HCT116 (cell line): ENCODE data around the gene IRF4. TPM values are rescaled to one million over a fixed set of nuclear protein-coding genes. Genes with fewer than 3 reads are reported as not detected.
"Not testable (repeated sequence)": the region's sequence is repeated elsewhere in the genome, so short reads cannot be mapped to it uniquely, and the experiment has no call there.

ENCODE experiments used
- ATAC-seq: fragments of 200-7000 bp; cut with Tn5 transposase; 2 replicates; pipeline ENCODE4 v1.9.1; 2020; ENCODE audit warnings: mild to moderate bottlenecking, moderate library complexity
- BruUV-seq: library from RNA; stranded (reverse); fragments of 400-500 nt; replicated peaks from 2 replicates; lab custom pipeline; 2021; lab: Mats Ljungman, UMichigan
- CTCF ChIA-PET: fragments of 300-600 bp; sonication (Branson Sonifier 250); formaldehyde crosslinking; loops from one replicate; lab custom pipeline; 2021; ENCODE audit warnings: antibody characterized with exemption; lab: Charles Lee
- POLR2A ChIA-PET: fragments of 300-600, 350-600 bp; sonication (Branson Sonifier 250); formaldehyde crosslinking; loops from one replicate; lab custom pipeline; 2021; ENCODE audit warnings: antibody characterized with exemption; lab: Charles Lee
- RAD21 ChIA-PET, 2 experiments: fragments of 300-600 bp; sonication (Branson Sonifier 250); formaldehyde crosslinking; loops; one replicate each; lab custom pipeline; 2023; ENCODE audit warnings: low total read pairs in 2 of 2; ENCODE audit not compliant: uncharacterized antibody in 2 of 2, unreplicated experiment in 2 of 2, low non-redundant PET in 1 of 2; lab: Charles Lee
- DNase-seq: peaks from one replicate; pipeline ENCODE4 v3.0.0-alpha.2; 2010; ENCODE audit warnings: low read depth, low spot score
- H2AFZ ChIP-seq: fragments of 200-600 bp; shearing (Covaris generic), sonication (generic); 2 replicates; pipeline ENCODE4 v1.6.1; 2017; ENCODE audit warnings: low read depth, mixed run types, mixed read lengths, antibody characterized with exemption, low read length; ENCODE audit not compliant: poor library complexity, severe bottlenecking
- H3K27ac ChIP-seq: 2 replicates; pipeline ENCODE4 v1.5.1; 2012; ENCODE audit warnings: low read depth, low read length
- H3K27me3 ChIP-seq: fragments of 200-600 bp; sonication (generic); 2 replicates; pipeline ENCODE4 v1.6.1; 2016; ENCODE audit warnings: mixed run types, low read length, mixed read lengths; ENCODE audit not compliant: insufficient read depth
- H3K36me3 ChIP-seq, 2 experiments: fragments of 200-500 bp in 1 of 2; fragments of 200-600 bp in 1 of 2; sonication (Bioruptor generic) in 1 of 2; sonication (generic) in 1 of 2; 2 replicates each; pipeline versions ENCODE4 v1.5.1 to v1.6.1; 2014 to 2016; ENCODE audit warnings: low read length in 2 of 2, inconsistent platforms in 1 of 2, mixed read lengths in 1 of 2, mixed run types in 1 of 2; ENCODE audit not compliant: insufficient read depth in 2 of 2, control insufficient read depth in 1 of 2
- H3K4me1 ChIP-seq, 2 experiments: fragments of 200-600 bp in 1 of 2; sonication (generic) in 1 of 2; 2 replicates each; pipeline versions ENCODE4 v1.5.1 to v1.6.1; 2012 to 2017; ENCODE audit warnings: low read length in 2 of 2, inconsistent platforms in 1 of 2, mild to moderate bottlenecking in 1 of 2, mixed read lengths in 1 of 2, mixed run types in 1 of 2, moderate library complexity in 1 of 2; ENCODE audit not compliant: insufficient read depth in 2 of 2, control insufficient read depth in 1 of 2
- H3K4me2 ChIP-seq: fragments of 200-600 bp; sonication (generic); 2 replicates; pipeline ENCODE4 v1.6.1; 2017; ENCODE audit warnings: mixed run types, low read length, mixed read lengths
- H3K4me3 ChIP-seq, 2 experiments: fragments of 200-600 bp in 1 of 2; sonication (generic) in 1 of 2; replicated peaks in 1 of 2; 2 replicates each; pipeline ENCODE4 v1.5.1; 2011 to 2016; ENCODE audit warnings: low read length in 2 of 2, control low read depth in 1 of 2, low read depth in 1 of 2, mild to moderate bottlenecking in 1 of 2, mixed read lengths in 1 of 2, mixed run types in 1 of 2
- H3K79me2 ChIP-seq: fragments of 200-600 bp; sonication (generic); 2 replicates; pipeline ENCODE4 v1.6.1; 2017; ENCODE audit warnings: mild to moderate bottlenecking, mixed run types, low read length, moderate library complexity, mixed read lengths; ENCODE audit not compliant: insufficient read depth
- H3K9ac ChIP-seq: fragments of 200-600 bp; sonication (generic); 2 replicates; pipeline ENCODE4 v1.6.1; 2016; ENCODE audit warnings: low read length, mixed read lengths
- H3K9me2 ChIP-seq: fragments of 200-600 bp; sonication (generic), shearing (Covaris generic); 2 replicates; pipeline ENCODE4 v1.6.1; 2017; ENCODE audit warnings: mixed run types, mild to moderate bottlenecking, moderate library complexity; ENCODE audit not compliant: insufficient read depth
- H3K9me3 ChIP-seq, 2 experiments: fragments of 200-500 bp in 1 of 2; fragments of 200-600 bp in 1 of 2; sonication (Bioruptor generic) in 1 of 2; sonication (generic) in 1 of 2; 2 replicates each; pipeline ENCODE4 v1.6.1; 2014 to 2017; ENCODE audit warnings: low read length in 2 of 2, mixed read lengths in 2 of 2, inconsistent platforms in 1 of 2, low read depth in 1 of 2, mild to moderate bottlenecking in 1 of 2, mixed run types in 1 of 2, moderate library complexity in 1 of 2; ENCODE audit not compliant: control insufficient read depth in 1 of 2, insufficient read depth in 1 of 2
- H4K20me1 ChIP-seq: fragments of 200-600 bp; sonication (generic), shearing (Covaris generic); 2 replicates; pipeline ENCODE4 v1.6.1; 2017; ENCODE audit warnings: mixed run types, mild to moderate bottlenecking, moderate library complexity; ENCODE audit not compliant: insufficient read depth
- intact Hi-C: fragments of 100-400 bp; cut with micrococcal nuclease; formaldehyde crosslinking; loops from 2 replicates; pipeline ENCODE4 v1.10.0; 2022
- total RNA-seq: library from RNA; stranded (reverse); gene quantifications from one replicate; pipeline ENCODE4 v1.2.1, GENCODE V29; 2021; ENCODE audit not compliant: unreplicated experiment
- TF ChIP-seq, protein P1 (sequence below): IDR thresholded peaks from 2 replicates; pipeline ENCODE4 v1.6.1; 2012; ENCODE audit warnings: low read depth

Gene IRF4
- total RNA-seq, 1 experiment from 2014 or later: 1.2 TPM

DNA sequence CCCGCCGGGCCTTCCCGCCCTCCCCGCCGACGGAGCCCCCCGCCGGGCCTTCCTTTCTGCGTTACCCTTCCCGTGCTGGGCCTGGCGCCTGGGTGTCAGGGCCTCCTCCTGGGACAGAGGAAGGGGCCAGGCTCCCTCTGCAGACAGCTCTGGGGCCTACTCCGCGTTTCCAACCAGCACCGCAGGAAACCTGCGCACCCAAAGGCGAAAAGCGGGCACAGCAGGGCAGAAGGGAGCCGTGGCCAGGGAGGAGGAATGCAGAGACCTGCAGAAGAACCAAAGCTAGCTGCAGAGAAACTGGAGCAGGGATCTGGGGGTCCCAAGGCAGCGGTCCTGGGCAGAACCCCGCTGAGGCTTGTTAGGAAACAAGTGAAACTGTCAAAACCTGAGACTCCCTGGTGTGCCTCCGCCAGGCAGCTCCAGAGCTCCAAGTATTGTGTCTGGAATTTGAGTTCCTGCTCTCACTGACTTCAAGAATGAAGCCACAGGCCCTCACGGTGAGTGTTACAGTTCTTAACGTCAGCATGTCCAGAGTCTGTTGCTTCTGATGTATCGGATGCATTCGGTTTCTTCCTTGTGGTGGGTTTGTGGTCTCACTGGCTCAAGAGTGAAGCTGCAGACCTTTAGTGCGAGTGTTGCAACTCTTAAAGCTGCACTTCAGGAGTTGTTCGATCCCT lies 33.3 kb downstream of the IRF4 start (continued):
- TF ChIP-seq, protein P1, sequence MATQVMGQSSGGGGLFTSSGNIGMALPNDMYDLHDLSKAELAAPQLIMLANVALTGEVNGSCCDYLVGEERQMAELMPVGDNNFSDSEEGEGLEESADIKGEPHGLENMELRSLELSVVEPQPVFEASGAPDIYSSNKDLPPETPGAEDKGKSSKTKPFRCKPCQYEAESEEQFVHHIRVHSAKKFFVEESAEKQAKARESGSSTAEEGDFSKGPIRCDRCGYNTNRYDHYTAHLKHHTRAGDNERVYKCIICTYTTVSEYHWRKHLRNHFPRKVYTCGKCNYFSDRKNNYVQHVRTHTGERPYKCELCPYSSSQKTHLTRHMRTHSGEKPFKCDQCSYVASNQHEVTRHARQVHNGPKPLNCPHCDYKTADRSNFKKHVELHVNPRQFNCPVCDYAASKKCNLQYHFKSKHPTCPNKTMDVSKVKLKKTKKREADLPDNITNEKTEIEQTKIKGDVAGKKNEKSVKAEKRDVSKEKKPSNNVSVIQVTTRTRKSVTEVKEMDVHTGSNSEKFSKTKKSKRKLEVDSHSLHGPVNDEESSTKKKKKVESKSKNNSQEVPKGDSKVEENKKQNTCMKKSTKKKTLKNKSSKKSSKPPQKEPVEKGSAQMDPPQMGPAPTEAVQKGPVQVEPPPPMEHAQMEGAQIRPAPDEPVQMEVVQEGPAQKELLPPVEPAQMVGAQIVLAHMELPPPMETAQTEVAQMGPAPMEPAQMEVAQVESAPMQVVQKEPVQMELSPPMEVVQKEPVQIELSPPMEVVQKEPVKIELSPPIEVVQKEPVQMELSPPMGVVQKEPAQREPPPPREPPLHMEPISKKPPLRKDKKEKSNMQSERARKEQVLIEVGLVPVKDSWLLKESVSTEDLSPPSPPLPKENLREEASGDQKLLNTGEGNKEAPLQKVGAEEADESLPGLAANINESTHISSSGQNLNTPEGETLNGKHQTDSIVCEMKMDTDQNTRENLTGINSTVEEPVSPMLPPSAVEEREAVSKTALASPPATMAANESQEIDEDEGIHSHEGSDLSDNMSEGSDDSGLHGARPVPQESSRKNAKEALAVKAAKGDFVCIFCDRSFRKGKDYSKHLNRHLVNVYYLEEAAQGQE: no peak

DNA sequence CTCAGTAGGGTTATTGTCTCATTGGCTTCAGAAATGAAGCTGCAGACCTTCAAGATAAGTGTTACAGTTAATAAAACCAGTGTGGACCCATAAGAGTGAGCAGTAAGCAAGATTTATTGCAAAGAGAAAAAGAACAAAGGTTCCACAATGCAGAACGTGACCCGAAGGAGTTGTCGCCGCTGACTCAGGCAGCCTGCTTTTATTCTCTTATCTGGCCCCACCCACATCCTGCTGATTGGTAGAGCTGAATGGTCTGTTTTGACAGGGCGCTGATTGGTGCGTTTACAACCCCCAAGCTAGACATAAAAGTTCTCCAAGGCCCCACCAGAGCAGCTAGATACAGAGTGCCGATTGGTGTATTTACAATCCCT lies 33.9 kb downstream of the IRF4 start:
- H3K4me2 ChIP-seq, BruUV-seq, H3K4me3 ChIP-seq, H2AFZ ChIP-seq, H3K9me2 ChIP-seq, DNase-seq, POLR2A ChIA-PET, H3K9me3 ChIP-seq, H3K9ac ChIP-seq, ATAC-seq, intact Hi-C loops, H3K27ac ChIP-seq, H3K27me3 ChIP-seq, RAD21 ChIA-PET, H3K36me3 ChIP-seq, H3K79me2 ChIP-seq, H4K20me1 ChIP-seq: not testable (repeated sequence)
- peaks cover 2 to 15% of the 10 kb centered on the region in 2 experiments; a peak in 3 of 4 replicates for H3K4me1 ChIP-seq
- CTCF ChIA-PET: interaction anchor here (0.9 kb wide), 1 partner anchor 17 kb away, joined by 3 read pairs; no protein-coding TSS in a partner anchor

- peaks cover 2 to 16% of the 10 kb centered on the region in 2 experiments; a peak in 3 of 4 replicates for H3K4me1 ChIP-seq
- H3K36me3 ChIP-seq, H4K20me1 ChIP-seq, DNase-seq, BruUV-seq, RAD21 ChIA-PET, ATAC-seq, CTCF ChIA-PET, intact Hi-C loops, H3K9me3 ChIP-seq, H3K9me2 ChIP-seq, H3K27me3 ChIP-seq, H3K4me2 ChIP-seq, H3K79me2 ChIP-seq, H2AFZ ChIP-seq, H3K27ac ChIP-seq, POLR2A ChIA-PET, H3K4me3 ChIP-seq, H3K9ac ChIP-seq: not testable (repeated sequence)
Measured at GRCh38 chr6:426198-426738, 34.7 kb downstream of the IRF4 start.
